GM13976 (cell line): ENCODE measurements around the gene SGF29.

ENCODE experiments used
- DNase-seq: peaks from one replicate; pipeline ENCODE4 v3.0.0; 2012; ENCODE audit warnings: low spot score
- in situ Hi-C: fragments of 300-500 bp; cut with MboI; formaldehyde crosslinking; loops from one replicate; pipeline ENCODE4 v1.12.0; 2022; ENCODE audit warnings: low sequenced_read_pairs, mixed read lengths, inconsistent platforms; ENCODE audit not compliant: unreplicated experiment
- TF ChIP-seq, protein P1 (sequence below): IDR thresholded peaks from 2 replicates; pipeline ENCODE4 v1.5.1; 2012; ENCODE audit warnings: borderline replicate concordance, mild to moderate bottlenecking; ENCODE audit not compliant: insufficient read depth; ENCODE audit errors: extremely low read depth, missing control alignments, control extremely low read depth

SGF29 gene

DNA sequence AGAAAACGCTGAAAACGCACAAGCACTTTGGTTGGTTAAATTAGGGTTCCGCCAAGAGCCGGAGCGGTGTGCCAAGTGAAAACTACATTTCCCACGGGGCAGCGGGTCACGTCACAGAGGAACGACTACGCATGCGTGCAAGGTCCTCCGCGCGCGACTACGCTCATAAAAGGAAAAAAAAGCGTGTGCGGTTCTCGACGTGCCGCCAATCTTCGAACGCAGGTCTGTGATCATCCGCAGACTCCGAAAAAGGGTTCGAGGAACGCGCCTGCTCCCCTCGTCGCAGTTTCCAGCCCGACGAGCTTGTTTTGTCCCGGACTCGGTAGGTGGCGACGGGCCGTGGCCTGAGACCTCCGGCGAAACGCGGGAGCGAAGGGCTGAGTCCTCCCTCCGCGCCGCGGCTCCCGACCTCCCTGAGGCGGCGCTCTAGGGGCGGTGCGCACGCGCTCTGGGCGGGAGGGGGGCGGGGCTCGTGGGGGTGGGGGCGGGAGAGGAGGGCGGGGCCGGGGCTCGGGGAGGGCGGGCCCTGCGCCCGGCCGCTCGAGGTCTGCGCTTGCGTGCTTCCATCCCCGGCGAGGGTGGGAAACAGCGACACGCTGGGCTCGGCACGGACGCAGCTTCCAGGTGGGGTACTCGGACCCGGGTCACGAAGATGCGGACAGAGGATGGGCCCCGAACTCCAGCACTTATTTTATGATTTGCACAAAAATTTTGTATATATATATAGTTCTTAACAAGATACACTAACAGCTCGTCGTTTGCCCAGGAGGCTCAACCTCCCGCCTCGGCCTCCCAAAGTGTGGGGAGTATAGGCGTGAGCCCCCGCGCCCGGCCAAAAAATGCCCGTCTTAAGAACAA lies at the start of gene SGF29:
Gene SGF29, plus strand, starts transcription at position 145 of the 858 bp plus-strand sequence. CDS start 27,150 bp downstream, outside the sequence.
- in situ Hi-C loops = no loop called here
- peak; percentile 97 for DNase-seq
- TF ChIP-seq, protein P1, sequence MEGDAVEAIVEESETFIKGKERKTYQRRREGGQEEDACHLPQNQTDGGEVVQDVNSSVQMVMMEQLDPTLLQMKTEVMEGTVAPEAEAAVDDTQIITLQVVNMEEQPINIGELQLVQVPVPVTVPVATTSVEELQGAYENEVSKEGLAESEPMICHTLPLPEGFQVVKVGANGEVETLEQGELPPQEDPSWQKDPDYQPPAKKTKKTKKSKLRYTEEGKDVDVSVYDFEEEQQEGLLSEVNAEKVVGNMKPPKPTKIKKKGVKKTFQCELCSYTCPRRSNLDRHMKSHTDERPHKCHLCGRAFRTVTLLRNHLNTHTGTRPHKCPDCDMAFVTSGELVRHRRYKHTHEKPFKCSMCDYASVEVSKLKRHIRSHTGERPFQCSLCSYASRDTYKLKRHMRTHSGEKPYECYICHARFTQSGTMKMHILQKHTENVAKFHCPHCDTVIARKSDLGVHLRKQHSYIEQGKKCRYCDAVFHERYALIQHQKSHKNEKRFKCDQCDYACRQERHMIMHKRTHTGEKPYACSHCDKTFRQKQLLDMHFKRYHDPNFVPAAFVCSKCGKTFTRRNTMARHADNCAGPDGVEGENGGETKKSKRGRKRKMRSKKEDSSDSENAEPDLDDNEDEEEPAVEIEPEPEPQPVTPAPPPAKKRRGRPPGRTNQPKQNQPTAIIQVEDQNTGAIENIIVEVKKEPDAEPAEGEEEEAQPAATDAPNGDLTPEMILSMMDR = peak; percentile 32

DNA sequence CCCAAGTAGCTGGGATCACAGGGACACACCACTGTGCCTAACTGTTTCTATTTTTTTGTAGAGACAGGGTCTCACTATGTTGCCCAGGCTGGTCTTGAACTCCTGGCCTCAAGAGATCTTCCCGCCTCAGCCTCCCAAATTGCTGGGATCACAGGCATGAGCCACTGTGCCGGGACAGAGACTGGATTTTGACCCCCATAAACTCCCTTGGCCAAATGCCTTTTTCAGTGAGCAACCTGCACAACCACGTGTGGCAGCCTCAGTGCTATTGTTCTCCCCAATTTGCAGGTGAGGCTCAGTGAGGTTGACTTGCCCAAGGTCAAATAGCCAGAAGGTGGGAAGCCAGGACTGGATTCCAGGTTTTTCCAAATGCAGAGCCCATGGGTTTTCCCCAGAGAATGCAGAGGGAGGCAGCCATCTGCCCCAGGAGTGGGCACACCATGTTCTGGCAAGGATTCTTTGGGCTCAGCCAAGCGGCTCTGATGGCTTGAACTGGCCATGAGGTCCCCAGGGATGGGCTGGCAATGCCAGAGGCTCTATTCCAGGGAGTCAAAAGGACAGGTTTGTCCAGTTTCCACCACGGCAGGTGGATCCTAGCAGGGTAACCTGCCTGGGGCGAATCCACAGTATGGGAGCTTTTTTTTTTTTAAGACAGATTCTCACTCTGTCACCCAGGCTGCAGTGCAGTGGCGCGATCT lies 48.9 kb upstream of the SGF29 start:
- in situ Hi-C loops = no loop called here
- TF ChIP-seq, protein P1 = no peak
- no peak for DNase-seq

DNA sequence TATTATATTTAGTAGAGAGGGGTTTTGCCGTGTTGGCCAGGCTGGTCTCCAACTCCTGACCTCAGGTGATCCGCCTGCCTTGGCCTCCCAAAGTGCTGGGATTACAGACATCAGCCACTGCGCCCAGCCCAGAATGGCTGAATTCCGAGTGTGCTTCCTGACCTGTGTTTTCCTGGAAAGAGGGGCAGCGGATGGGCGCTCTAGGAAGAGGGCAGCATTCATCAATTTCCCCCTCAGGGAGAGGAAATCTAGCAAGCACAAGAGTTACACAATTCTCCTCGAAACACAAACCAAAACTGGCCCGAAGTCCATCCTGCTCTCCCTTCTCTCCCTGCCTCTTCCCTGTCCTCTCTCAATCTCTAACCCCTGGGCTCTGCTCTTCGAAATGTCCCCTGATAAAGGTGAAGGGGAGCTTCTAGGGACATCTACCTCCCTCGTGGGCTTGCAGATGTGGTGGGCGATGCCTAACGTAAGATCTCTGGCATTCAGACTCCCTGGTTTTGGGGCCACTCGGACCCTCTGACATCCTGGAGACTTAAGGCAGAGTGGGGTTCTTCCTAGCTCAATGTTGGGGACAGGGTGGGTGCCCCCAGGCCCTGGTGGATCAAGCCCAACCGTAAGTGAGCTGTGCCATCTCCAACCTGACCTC lies 48.1 kb upstream of the SGF29 start:
- no peak for DNase-seq
- TF ChIP-seq, protein P1 = no peak
- in situ Hi-C loops = no loop called here

DNA sequence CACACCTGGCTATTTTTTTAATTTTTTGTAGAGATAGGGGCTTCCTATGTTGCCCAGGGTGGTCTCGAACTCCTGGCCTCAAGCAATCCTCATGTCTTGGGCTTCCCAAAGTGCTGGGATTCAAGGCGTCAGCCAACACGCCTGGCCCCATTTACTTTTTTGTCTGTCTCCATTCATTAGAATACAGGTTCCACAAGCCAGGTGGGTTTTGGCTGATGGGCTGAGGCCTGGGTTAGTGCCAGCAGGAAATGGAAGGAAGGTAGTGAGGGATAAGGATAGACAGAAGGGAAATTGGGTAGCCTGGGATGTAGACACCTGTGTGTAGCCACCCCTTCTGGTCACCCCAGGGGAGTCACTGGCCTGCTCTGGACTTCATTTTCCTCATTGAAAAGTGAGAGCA lies 42.7 kb upstream of the SGF29 start:
- in situ Hi-C loops = no loop called here
- no peak for DNase-seq
- TF ChIP-seq, protein P1 = no peak

DNA sequence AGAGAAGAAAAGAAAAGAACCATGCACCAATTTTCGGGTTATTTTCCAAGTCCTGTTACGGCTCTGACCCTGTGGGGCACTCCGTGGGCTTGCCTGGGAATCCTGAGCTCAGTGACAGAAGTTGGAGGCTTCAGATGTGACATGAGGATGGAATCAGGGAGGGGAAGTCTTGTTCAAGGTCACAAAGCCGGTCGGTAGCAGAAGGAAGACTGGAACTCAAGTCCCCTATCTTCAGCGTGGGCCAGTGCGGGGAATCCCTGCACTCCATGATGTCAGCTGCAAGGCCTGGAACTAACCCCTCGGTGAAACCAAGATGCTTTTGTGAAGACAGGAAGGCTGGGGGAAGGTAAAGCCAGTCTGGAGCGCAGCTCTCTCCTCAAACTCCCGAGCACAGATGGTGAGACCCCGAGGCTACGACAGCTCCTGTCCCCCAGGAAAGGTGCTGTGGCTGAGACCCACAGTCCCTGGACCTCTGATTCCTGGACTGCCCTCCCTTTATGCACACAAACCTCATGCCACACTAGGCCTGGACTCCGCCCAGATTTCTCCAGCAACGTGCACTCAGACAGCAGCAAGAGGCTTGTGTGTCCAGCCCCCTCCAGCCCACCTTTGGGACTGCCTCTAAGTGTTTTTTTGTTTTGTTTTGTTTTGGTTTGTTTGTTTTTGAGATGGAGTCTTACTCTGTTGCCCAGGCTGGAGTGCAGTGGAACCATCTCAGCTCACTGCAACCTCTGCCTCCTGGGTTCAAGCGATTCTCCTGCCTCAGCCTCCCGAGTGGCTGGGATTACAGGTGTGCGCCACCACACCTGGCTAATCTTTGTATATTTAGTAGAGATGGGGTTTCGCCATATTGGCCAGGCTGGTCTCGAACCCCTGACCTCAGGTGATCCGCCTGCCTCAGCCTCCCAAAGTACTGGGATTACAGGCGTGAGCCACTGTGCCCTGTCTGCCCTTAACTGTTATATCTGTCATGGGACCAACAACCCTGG lies 41.6 kb upstream of the SGF29 start:
- in situ Hi-C loops = no loop called here
- TF ChIP-seq, protein P1 = no peak
- no peak for DNase-seq

DNA sequence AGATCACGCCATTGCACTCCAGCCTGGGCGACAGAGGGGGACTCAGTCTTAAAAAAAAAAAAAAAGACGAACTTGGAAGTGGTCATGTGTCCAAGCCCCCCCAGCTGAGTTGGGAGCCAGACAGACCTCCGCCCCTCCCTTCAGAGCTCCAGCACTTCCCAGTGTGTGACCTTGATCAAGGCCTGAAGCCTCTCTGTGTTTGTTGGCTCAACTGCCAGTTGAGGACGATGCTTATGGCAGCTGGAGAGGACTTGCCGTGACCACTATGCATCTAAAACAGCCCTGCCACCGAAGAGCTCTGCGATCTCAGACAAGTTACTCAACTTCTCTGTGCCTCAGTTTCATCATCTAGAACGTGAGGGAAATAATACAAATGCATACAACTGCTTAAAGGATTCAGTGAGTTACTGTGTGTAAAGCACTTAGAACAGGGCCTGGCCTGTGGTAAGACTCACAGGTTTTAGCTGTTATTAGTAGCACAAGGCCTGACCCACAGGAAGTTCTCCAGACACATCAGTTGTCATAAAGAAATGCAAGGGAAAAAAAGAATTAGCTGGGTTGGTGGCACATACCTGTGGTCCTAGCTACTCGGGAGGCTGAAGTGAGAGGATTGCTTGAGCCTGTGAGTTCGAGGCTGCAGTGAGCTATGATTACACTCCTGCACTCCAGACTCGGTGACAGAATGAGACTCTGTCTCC lies 40.1 kb upstream of the SGF29 start:
- TF ChIP-seq, protein P1 = no peak
- in situ Hi-C loops = no loop called here
- no peak for DNase-seq
